ENCODE results near the gene OTOA.
"Not testable (repeated sequence)": the region's sequence is repeated elsewhere in the genome, so short reads cannot be mapped to it uniquely, and the experiment has no call there.

OTOA gene

GRCh38 chr16:21680714-21681113 is 16.9 kb downstream of the OTOA start:
- DNase-seq: not testable (repeated sequence)

- no peak for DNase-seq
Measured at GRCh38 chr16:21683184-21683583, 19.4 kb downstream of the OTOA start.

GRCh38 chr16:21684199-21684598 is 20.4 kb downstream of the OTOA start:
- peak; percentile 23 to 38 for DNase-seq

- peak in 1 of 2 donors; percentile 33 for DNase-seq
Measured at GRCh38 chr16:21685034-21685455, 21.3 kb downstream of the OTOA start.

GRCh38 chr16:21689107-21689506 is 25.3 kb downstream of the OTOA start:
- DNase-seq: no peak

GRCh38 chr16:21690967-21691366 is 27.2 kb downstream of the OTOA start:
- not testable (repeated sequence) for DNase-seq

- no peak for DNase-seq
Measured at GRCh38 chr16:21694609-21695008, 30.8 kb downstream of the OTOA start.

GRCh38 chr16:21697032-21697431 is 33.3 kb downstream of the OTOA start:
- DNase-seq: no peak

GRCh38 chr16:21698169-21699032 is 34.6 kb downstream of the OTOA start:
- DNase-seq: peak; percentile 42 to 50

GRCh38 chr16:21701271-21701670 is 37.5 kb downstream of the OTOA start:
- no peak for DNase-seq

- DNase-seq: peak; percentile 66 to 76
Measured at GRCh38 chr16:21702276-21702675, 38.5 kb downstream of the OTOA start.

- no peak for DNase-seq
Measured at GRCh38 chr16:21703156-21703555, 39.4 kb downstream of the OTOA start.

- peak in 1 of 2 donors; percentile 22 for DNase-seq
Measured at GRCh38 chr16:21703589-21704174, 39.9 kb downstream of the OTOA start.

- no peak for DNase-seq
Measured at GRCh38 chr16:21704266-21704665, 40.5 kb downstream of the OTOA start.

- no peak for DNase-seq
Measured at GRCh38 chr16:21704733-21705132, 41.0 kb downstream of the OTOA start.

- DNase-seq: peak; percentile 82 to 83
Measured at GRCh38 chr16:21708533-21709115, 44.9 kb downstream of the OTOA start.

GRCh38 chr16:21710938-21711337 is 47.2 kb downstream of the OTOA start:
- DNase-seq: no peak

GRCh38 chr16:21713549-21714368 is 50.0 kb downstream of the OTOA start:
- peak; percentile 75 to 86 for DNase-seq

GRCh38 chr16:21714369-21714618 is 50.5 kb downstream of the OTOA start:
- DNase-seq: not testable (repeated sequence)

GRCh38 chr16:21717608-21718007 is 53.8 kb downstream of the OTOA start:
- DNase-seq: no peak

- no peak for DNase-seq
Measured at GRCh38 chr16:21719283-21719682, 55.5 kb downstream of the OTOA start.

GRCh38 chr16:21720533-21720932 is 56.8 kb downstream of the OTOA start:
- no peak for DNase-seq

Data from inflammatory macrophage (primary cell).